Liver (tissue), 3 donors: Measurements from ENCODE around the gene CPA1.

ENCODE experiments used
- EGR1 ChIP-seq, 2 donors: IDR thresholded peaks; 2 replicates each; pipeline ENCODE4 v1.6.1; 2016 to 2018; ENCODE audit warnings: antibody characterized with exemption in 2 of 2, low read depth in 2 of 2
- FOXA1 ChIP-seq: IDR thresholded peaks from 2 replicates; pipeline ENCODE4 v1.6.1; 2016; ENCODE audit warnings: antibody characterized with exemption
- GABPA ChIP-seq, 2 donors: IDR thresholded peaks in 1 of 2; conservative IDR thresholded peaks in 1 of 2; 2 replicates each; pipeline ENCODE4 v1.6.1; 2016; ENCODE audit warnings: antibody characterized with exemption in 2 of 2, mild to moderate bottlenecking in 1 of 2, moderate library complexity in 1 of 2
- HNF4A ChIP-seq, 2 donors: conservative IDR thresholded peaks; 2 replicates each; pipeline ENCODE4 v1.6.1; 2016; ENCODE audit warnings: antibody characterized with exemption in 2 of 2, mild to moderate bottlenecking in 2 of 2
- HNF4G ChIP-seq: IDR thresholded peaks from 2 replicates; pipeline ENCODE4 v1.6.1; 2016; ENCODE audit warnings: antibody characterized with exemption
- JUND ChIP-seq, 2 donors: IDR thresholded peaks; 2 replicates each; pipeline ENCODE4 v1.6.1; 2016; ENCODE audit warnings: antibody characterized with exemption in 2 of 2
- NR2F2 ChIP-seq: IDR thresholded peaks from 2 replicates; pipeline ENCODE4 v1.6.1; 2016; ENCODE audit warnings: antibody characterized with exemption
- REST ChIP-seq: IDR thresholded peaks from 2 replicates; pipeline ENCODE4 v1.6.1; 2016; ENCODE audit warnings: antibody characterized with exemption, mild to moderate bottlenecking
- RXRA ChIP-seq, 2 donors: IDR thresholded peaks; 2 replicates each; pipeline ENCODE4 v1.6.1; 2017 to 2018; ENCODE audit warnings: antibody characterized with exemption in 2 of 2, mild to moderate bottlenecking in 1 of 2
- SP1 ChIP-seq: IDR thresholded peaks from 2 replicates; pipeline ENCODE4 v1.6.1; 2018; ENCODE audit warnings: antibody characterized with exemption, mild to moderate bottlenecking
- TAF1 ChIP-seq: conservative IDR thresholded peaks from 2 replicates; pipeline ENCODE4 v1.6.1; 2016; ENCODE audit warnings: antibody characterized with exemption, mild to moderate bottlenecking
- YY1 ChIP-seq: IDR thresholded peaks from 2 replicates; pipeline ENCODE4 v1.6.1; 2016; ENCODE audit warnings: antibody characterized with exemption, mild to moderate bottlenecking
- TF ChIP-seq, protein P1 (sequence below): IDR thresholded peaks from 2 replicates; pipeline ENCODE4 v1.6.1; 2016; ENCODE audit warnings: antibody characterized with exemption
- TF ChIP-seq, protein P2 (sequence below): fragments of 150-350 bp; IDR thresholded peaks from 2 replicates; pipeline ENCODE4 v1.5.1; 2017; ENCODE audit warnings: improper control_type of control experiment, low read depth, low read length; ENCODE audit not compliant: missing input control
- donor health status: healthy.
- donor health status: healthy.

DNA sequence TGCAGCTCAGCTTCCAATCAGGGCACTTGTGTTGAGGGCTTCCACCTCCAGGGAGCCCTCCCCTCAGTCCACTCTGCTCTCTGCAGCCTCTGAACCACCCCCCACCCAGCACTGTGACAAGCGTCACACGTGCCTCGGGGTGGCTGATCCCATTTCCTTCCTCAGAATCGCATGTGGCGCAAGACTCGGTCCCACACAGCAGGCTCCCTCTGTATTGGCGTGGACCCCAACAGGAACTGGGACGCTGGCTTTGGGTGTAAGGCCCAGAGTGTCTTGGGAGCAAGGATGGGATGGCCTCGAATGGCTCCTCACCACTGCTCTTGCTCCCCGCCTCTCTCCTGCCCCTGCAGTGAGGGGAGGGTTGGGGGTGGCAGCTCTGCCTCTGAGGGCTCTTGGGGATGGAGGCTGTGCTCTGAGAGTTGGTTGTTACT lies 4.1 kb downstream of the CPA1 start:
- TF ChIP-seq, protein P1, sequence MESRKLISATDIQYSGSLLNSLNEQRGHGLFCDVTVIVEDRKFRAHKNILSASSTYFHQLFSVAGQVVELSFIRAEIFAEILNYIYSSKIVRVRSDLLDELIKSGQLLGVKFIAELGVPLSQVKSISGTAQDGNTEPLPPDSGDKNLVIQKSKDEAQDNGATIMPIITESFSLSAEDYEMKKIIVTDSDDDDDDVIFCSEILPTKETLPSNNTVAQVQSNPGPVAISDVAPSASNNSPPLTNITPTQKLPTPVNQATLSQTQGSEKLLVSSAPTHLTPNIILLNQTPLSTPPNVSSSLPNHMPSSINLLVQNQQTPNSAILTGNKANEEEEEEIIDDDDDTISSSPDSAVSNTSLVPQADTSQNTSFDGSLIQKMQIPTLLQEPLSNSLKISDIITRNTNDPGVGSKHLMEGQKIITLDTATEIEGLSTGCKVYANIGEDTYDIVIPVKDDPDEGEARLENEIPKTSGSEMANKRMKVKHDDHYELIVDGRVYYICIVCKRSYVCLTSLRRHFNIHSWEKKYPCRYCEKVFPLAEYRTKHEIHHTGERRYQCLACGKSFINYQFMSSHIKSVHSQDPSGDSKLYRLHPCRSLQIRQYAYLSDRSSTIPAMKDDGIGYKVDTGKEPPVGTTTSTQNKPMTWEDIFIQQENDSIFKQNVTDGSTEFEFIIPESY, result no peak
- TF ChIP-seq HNF4G (no peak), JUND (IDR thresholded peaks at IDR 0.05) (no peak), RXRA (IDR thresholded peaks at IDR 0.05) (no peak), REST (no peak), EGR1 (IDR thresholded peaks at IDR 0.05; ENCODE audit: low read depth in 2 of 2) (no peak), YY1 (no peak), NR2F2 (no peak), HNF4A (conservative IDR thresholded peaks at IDR 0.05) (no peak), GABPA (IDR thresholded peaks at IDR 0.05 in 1 of 2, conservative IDR thresholded peaks at IDR 0.05 in 1 of 2) (no peak), TAF1 (no peak), SP1 (no peak), FOXA1 (no peak)
- TF ChIP-seq, protein P2, sequence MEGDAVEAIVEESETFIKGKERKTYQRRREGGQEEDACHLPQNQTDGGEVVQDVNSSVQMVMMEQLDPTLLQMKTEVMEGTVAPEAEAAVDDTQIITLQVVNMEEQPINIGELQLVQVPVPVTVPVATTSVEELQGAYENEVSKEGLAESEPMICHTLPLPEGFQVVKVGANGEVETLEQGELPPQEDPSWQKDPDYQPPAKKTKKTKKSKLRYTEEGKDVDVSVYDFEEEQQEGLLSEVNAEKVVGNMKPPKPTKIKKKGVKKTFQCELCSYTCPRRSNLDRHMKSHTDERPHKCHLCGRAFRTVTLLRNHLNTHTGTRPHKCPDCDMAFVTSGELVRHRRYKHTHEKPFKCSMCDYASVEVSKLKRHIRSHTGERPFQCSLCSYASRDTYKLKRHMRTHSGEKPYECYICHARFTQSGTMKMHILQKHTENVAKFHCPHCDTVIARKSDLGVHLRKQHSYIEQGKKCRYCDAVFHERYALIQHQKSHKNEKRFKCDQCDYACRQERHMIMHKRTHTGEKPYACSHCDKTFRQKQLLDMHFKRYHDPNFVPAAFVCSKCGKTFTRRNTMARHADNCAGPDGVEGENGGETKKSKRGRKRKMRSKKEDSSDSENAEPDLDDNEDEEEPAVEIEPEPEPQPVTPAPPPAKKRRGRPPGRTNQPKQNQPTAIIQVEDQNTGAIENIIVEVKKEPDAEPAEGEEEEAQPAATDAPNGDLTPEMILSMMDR, result no peak
